GM19238 (cell line): ENCODE results near the gene ACSL5.
"Not testable (repeated sequence)": the region's sequence is repeated elsewhere in the genome, so short reads cannot be mapped to it uniquely, and the experiment has no call there.

ENCODE experiments used
- DNase-seq: peaks from one replicate; pipeline ENCODE4 v3.0.0; 2011; ENCODE audit warnings: low spot score; ENCODE audit not compliant: insufficient read length

ACSL5 gene

DNA sequence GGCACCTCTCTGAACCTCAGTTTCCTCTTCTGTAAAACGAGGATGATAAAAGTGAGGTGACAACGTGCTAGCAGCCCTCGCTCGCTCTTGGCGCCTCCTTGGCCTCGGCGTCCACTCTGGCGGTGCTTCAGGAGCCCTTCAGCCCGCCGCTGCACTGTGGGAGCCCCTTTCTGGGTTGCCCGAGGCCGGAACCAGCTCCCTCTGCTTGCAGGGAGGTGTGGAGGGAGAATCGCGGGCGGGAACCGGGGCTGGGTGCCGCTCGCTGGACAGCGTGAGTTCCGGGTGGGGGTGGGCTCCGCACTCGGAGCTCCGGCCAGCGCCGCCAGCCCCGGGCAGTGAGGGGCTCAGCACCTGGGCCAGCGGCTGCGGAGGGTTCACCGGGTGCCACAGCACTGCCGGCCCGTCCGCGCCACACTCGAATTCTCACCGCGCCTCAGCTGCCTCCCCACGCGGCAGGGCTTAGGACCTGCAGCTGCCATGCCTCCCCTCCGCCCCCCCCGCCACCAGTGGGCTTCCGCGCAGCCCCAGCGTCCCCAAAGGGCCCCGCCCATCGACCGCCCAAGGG lies 24.3 kb upstream of the ACSL5 start:
- no peak for DNase-seq

DNA sequence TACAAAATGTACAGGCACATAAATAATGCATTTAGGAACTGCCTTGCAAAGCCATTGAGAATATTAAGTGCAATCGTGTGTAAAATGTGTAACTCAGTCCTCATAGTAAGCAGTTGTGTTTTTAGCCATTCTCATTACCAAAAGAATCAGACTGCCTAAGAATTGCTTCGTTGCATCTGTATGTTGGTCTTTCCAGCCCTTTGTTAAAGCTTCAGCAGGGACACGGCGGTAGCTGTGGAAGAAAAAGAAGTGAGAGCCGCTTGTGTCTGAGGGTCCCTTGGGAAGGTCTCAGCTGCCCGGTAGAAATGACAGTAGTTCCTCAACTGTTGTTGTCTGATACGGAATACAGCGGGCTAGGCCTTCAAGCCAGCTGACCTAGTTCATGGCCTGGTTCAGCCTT lies 22.8 kb upstream of the ACSL5 start:
- no peak for DNase-seq

DNA sequence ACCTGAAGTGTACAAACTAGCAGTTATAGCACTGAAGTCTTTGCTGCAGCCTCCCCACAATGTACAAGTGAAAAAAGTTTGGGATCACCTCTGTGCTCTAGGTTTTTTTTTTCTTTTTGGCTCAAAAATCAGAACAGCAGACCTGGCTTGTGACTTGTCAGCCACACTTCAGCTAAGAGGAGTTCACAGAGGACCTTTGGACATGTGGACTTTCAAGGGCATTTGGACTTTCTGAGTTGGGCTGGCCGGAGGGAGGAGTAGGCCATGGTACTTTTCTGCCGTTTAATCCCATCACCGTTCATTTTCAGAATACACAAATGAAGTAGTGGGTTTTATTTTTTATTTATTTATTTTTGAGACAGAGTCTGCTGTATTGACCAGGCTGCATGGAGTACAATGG lies 21.9 kb upstream of the ACSL5 start:
- no peak for DNase-seq

DNA sequence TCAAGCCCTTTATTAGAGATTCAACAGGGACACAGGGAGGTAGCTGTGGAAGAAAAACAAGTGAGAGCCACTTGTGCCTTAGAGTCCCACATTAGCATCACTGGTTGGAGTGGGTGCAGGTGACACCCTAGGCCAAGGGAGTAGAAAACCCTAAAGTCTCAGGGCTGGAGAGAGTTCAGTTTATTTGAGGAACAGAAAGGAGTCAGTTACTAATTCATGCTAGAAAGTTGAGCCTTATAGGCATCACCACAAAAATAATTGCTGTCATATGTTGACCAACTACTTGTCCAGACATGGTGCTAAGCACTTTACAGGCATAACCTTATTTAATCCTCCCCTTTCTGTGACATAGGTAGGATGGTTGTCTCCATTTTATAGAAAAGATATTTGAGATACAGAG lies 20.9 kb upstream of the ACSL5 start:
- DNase-seq = no peak

DNA sequence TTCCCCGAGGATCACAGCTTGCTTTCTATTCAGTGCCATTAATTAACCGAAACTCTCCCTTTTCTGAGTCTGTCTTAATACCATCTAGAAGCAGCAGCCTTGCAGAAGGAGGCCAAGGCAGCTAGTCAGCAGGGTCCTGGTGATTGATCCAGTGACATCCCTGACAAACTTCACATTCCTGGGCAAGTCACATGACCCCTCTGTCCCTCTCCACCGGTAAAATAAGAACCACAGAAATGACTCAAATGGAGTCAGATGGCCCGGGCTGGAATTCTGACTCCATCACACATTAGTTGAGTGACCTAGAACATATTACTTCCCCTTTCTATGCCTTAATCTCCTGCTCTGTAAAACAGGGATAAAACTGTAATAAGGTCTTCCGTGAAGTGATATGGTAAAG lies 17.2 kb upstream of the ACSL5 start:
- DNase-seq = no peak

GRCh38 chr10:112359606-112360307 lies 14.2 kb upstream of the ACSL5 start:
- no peak for DNase-seq

- no peak for DNase-seq
Measured at GRCh38 chr10:112360308-112361270, 13.3 kb upstream of the ACSL5 start.

- no peak for DNase-seq
Measured at GRCh38 chr10:112361951-112362751, 11.8 kb upstream of the ACSL5 start.

GRCh38 chr10:112362833-112363232 lies 11.1 kb upstream of the ACSL5 start:
- DNase-seq = no peak

DNA sequence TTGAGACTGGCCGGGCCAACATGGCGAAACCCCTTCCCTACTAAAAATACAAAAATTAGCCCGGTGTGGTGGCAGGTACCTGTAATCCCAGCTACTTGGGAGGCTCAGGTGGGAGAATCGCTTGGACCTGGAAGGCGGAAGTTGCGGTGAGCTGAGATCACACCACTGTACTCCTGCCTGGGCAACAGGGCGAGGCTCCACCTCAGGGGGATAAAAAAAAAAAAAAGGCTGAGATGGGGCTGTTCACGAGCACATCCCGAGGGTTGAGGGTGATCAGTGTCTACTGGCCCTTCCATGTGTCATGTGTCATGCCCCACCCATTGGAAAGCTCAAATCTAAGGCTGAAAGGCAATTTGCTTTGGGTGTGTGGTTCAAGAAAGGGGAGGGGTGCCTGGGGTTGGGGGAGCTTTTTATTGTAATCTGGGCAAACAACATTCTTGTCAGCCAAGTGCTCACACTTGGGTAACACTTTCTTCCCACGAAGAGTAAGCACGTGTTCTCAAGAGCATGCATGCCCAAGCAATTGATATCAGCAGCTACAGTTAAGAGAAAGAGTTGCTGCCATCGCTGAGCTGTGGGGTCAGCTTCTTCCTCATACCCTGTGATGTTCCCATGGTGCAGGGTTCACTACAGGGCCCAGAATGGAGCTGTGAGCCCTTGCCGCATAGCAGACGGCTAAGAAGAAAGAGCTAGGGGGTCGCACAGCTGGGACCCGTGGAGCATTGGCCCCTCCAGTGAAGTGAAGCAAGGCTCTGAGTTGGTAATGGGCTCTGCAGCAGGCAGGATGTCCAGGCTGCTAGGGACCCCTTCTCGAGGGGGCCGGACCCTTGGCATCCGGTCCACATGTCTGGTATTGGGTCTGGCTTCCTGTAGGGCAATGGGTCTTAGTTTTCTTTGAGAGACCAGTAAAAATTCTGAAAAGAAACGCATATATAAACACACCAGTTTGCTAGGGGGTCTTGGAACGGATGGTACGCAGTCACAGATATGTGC lies 9.9 kb upstream of the ACSL5 start:
- DNase-seq = no peak

- no peak for DNase-seq
Measured at GRCh38 chr10:112365014-112365432, 8.9 kb upstream of the ACSL5 start.

- no peak for DNase-seq
Measured at GRCh38 chr10:112365451-112365850, 8.5 kb upstream of the ACSL5 start.

- DNase-seq = no peak
Measured at GRCh38 chr10:112366992-112367391, 6.9 kb upstream of the ACSL5 start.

DNA sequence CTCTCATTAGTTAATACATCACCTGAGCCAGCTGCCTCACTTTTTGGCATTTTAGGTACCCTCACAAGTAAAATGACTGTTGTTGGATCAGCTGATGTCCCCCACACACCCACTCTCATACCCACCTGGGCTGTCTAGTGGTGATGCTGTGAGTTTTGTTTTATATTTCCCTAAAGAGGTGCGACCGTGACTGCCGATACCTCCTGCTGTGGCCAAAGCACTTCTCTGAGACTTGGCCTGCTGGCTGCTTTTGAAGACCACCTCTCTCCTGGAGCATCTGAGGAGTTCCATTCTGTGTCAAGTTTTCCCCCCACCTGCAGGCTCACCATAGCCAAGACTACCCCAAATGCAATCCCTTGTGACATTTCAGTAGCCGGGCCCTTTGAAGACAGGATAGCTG lies 6.4 kb upstream of the ACSL5 start:
- no peak for DNase-seq

- DNase-seq = no peak
Measured at GRCh38 chr10:112369495-112370423, 4.2 kb upstream of the ACSL5 start.

- DNase-seq = no peak
Measured at GRCh38 chr10:112370424-112370819, 3.5 kb upstream of the ACSL5 start.

GRCh38 chr10:112371326-112371725 lies 2.6 kb upstream of the ACSL5 start:
- DNase-seq = not testable (repeated sequence)

GRCh38 chr10:112372182-112372810 lies 1.6 kb upstream of the ACSL5 start:
- not testable (repeated sequence) for DNase-seq
